Mesodermal cell (in vitro differentiated cells): ENCODE measurements around the gene TMEM163.

Experiments
- H3K27ac ChIP-seq: 2 replicates; pipeline ENCODE4 v1.7.0; 2013; ENCODE audit warnings: mild to moderate bottlenecking, low read depth, low read length, moderate library complexity; ENCODE audit not compliant: severe bottlenecking
- H3K36me3 ChIP-seq: 2 replicates; pipeline ENCODE4 v1.7.1; 2013; ENCODE audit warnings: mild to moderate bottlenecking, low read length, moderate library complexity; ENCODE audit not compliant: control insufficient read depth, insufficient read depth
- H3K4me1 ChIP-seq: one replicate; pipeline ENCODE4 v1.7.1; 2013; ENCODE audit warnings: mild to moderate bottlenecking, low read length; ENCODE audit not compliant: insufficient read depth, control insufficient read depth, poor library complexity, severe bottlenecking
- H3K4me3 ChIP-seq: 2 replicates; pipeline ENCODE4 v1.7.0; 2013; ENCODE audit warnings: low read length, control low read depth, mild to moderate bottlenecking; ENCODE audit not compliant: insufficient read depth, poor library complexity, severe bottlenecking; ENCODE audit errors: extremely low read depth
- H3K9me3 ChIP-seq: 2 replicates; pipeline ENCODE4 v1.7.1; 2013; ENCODE audit warnings: mild to moderate bottlenecking, low read length, moderate library complexity; ENCODE audit not compliant: control insufficient read depth
- WGBS, 2 experiments: methylation state at CpG; one replicate each; pipeline ENCODE4 v1.1.5; 2013; ENCODE audit warnings: missing lambda C conversion rate in 2 of 2; ENCODE audit not compliant: insufficient coverage in 2 of 2; 5-methylcytosine and 5-hydroxymethylcytosine counted together

The TMEM163 gene

GRCh38 chr2:134505446-134505845 lies 213.4 kb downstream of the TMEM163 start:
- Histone ChIP-seq H3K4me1 (no peaks in the 10 kb centered on the region), H3K4me3 (no peak overlapping the region), H3K9me3 (no peaks in the 10 kb centered on the region), H3K36me3 (no peaks in the 10 kb centered on the region), H3K27ac (no peak overlapping the region)
- WGBS, 2 experiments, result 93 to 100% methylated on average over 1 to 3 of the region's 9 CpGs

- H3K27ac ChIP-seq, result no peak overlapping the region
- no peaks in the 10 kb centered on the region for H3K4me1 ChIP-seq
- 72 to 79% methylated on average over 5 of the region's 5 CpGs for WGBS, 2 experiments
- H3K9me3 ChIP-seq, result no peaks in the 10 kb centered on the region
- H3K36me3 ChIP-seq, result no peaks in the 10 kb centered on the region
- no peak overlapping the region for H3K4me3 ChIP-seq
Observed at GRCh38 chr2:134504586-134505336, 214.0 kb downstream of the TMEM163 start.

- no peak overlapping the region for H3K27ac ChIP-seq
- WGBS, 2 experiments, result no CpG with 5 or more reads among the region's 2 CpGs
- no peak overlapping the region for H3K4me3 ChIP-seq
- H3K9me3 ChIP-seq, result no peaks in the 10 kb centered on the region
- no peaks in the 10 kb centered on the region for H3K4me1 ChIP-seq
- H3K36me3 ChIP-seq, result no peaks in the 10 kb centered on the region
Observed at GRCh38 chr2:134502104-134502503, 216.7 kb downstream of the TMEM163 start.

GRCh38 chr2:134501476-134502091 lies 217.2 kb downstream of the TMEM163 start:
- Histone ChIP-seq H3K9me3 (no peaks in the 10 kb centered on the region), H3K4me1 (no peaks in the 10 kb centered on the region), H3K4me3 (no peak overlapping the region), H3K27ac (no peak overlapping the region), H3K36me3 (no peaks in the 10 kb centered on the region)
- 100% methylated on average over 2 of the region's 6 CpGs for WGBS, 2 experiments

GRCh38 chr2:134500211-134500935 lies 218.4 kb downstream of the TMEM163 start:
- no peaks in the 10 kb centered on the region for H3K36me3 ChIP-seq
- no peak overlapping the region for H3K4me3 ChIP-seq
- peak overlapping the region; percentile 36 for H3K27ac ChIP-seq
- 74 to 77% methylated on average over 4 to 7 of the region's 9 CpGs for WGBS, 2 experiments
- no peaks in the 10 kb centered on the region for H3K9me3 ChIP-seq
- H3K4me1 ChIP-seq, result no peaks in the 10 kb centered on the region

- H3K4me3 ChIP-seq, result no peak overlapping the region
- no peaks in the 10 kb centered on the region for H3K36me3 ChIP-seq
- no peak overlapping the region for H3K27ac ChIP-seq
- H3K4me1 ChIP-seq, result no peaks in the 10 kb centered on the region
- no peaks in the 10 kb centered on the region for H3K9me3 ChIP-seq
- 68 to 76% methylated on average over 7 to 8 of the region's 9 CpGs for WGBS, 2 experiments
Observed at GRCh38 chr2:134499307-134499926, 219.4 kb downstream of the TMEM163 start.

- WGBS, 2 experiments, result 90% methylated on average over 5 of the region's 7 CpGs
Observed at GRCh38 chr2:134498654-134499053, 220.1 kb downstream of the TMEM163 start.

GRCh38 chr2:134493797-134494196 lies 225.0 kb downstream of the TMEM163 start:
- H3K4me1 ChIP-seq, result no peaks in the 10 kb centered on the region
- H3K27ac ChIP-seq, result no peak overlapping the region
- WGBS, 2 experiments, result no CpG with 5 or more reads among the region's 4 CpGs
- H3K9me3 ChIP-seq, result no peaks in the 10 kb centered on the region
- H3K4me3 ChIP-seq, result no peak overlapping the region
- H3K36me3 ChIP-seq, result no peaks in the 10 kb centered on the region

More at GRCh38 chr2:134498654-134499053, 220.1 kb downstream of the TMEM163 start:
- Histone ChIP-seq H3K4me3 (no peak overlapping the region), H3K4me1 (no peaks in the 10 kb centered on the region), H3K27ac (no peak overlapping the region), H3K9me3 (no peaks in the 10 kb centered on the region), H3K36me3 (no peaks in the 10 kb centered on the region)

GRCh38 chr2:134491771-134492441 lies 226.9 kb downstream of the TMEM163 start:
- Histone ChIP-seq H3K27ac (no peak overlapping the region), H3K4me1 (no peaks in the 10 kb centered on the region), H3K4me3 (no peak overlapping the region), H3K9me3 (no peaks in the 10 kb centered on the region), H3K36me3 (no peaks in the 10 kb centered on the region)
- WGBS, 2 experiments, result 82 to 86% methylated on average over 6 to 8 of the region's 9 CpGs

- Histone ChIP-seq H3K36me3 (no peaks in the 10 kb centered on the region), H3K9me3 (no peaks in the 10 kb centered on the region), H3K4me1 (no peaks in the 10 kb centered on the region), H3K27ac (no peak overlapping the region), H3K4me3 (no peak overlapping the region)
- 90% methylated on average over 2 of the region's 4 CpGs; no CpG with 5 or more reads in 1 of the 2 experiments for WGBS, 2 experiments
Observed at GRCh38 chr2:134491022-134491421, 227.8 kb downstream of the TMEM163 start.
